Measurements from ENCODE around the gene VAPA. TPM values are rescaled to one million over a fixed set of nuclear protein-coding genes. Genes with fewer than 3 reads are reported as not detected.

VAPA gene
- total and polyA plus RNA-seq, 9 of the 15 experiments (the other 6 are each of a cell fraction or from before 2014, with no cell fraction given): 219 to 902 (median 526) TPM

- Histone ChIP-seq H3K4me3 (peak overlapping the region; percentile 6; the same call in 1 of the 2 replicates), H3K4me1 (replicated peaks in 1 of 2; ENCODE audit: control insufficient read depth in 2 of 2, insufficient read depth in 2 of 2, low read length in 2 of 2) (peaks cover 24 to 64% of the 10 kb centered on the region in 2 experiments), H3K27ac (ENCODE audit: extremely low read depth, low read depth, low read length) (peak overlapping the region; percentile 97), H3K27me3 (ENCODE audit: control insufficient read depth in 2 of 2, insufficient read depth in 2 of 2, low read length in 2 of 2) (no peaks in the 10 kb centered on the region), H2AFZ (ENCODE audit: low read depth, low read length) (peak overlapping the region; percentile 47), H3K9me1 (ENCODE audit: control insufficient read depth, insufficient read depth, low read length) (no peaks in the 10 kb centered on the region), H3K4me2 (ENCODE audit: insufficient read depth, low read length) (peak overlapping the region; percentile 73), H3K9ac (ENCODE audit: insufficient read depth in 1 of 2, low read depth in 2 of 2, low read length in 2 of 2) (peak overlapping the region; percentile 3 to 87; a peak in 3 of 4 replicates), H4K20me1 (replicated peaks; ENCODE audit: control insufficient read depth, insufficient read depth, low read length) (no peaks in the 10 kb centered on the region), H3K36me3 (ENCODE audit: control insufficient read depth, insufficient read depth, low read length) (no peaks in the 10 kb centered on the region), H3K9me3 (replicated peaks; ENCODE audit: control insufficient read depth, insufficient read depth, low read depth, low read length) (no peaks in the 10 kb centered on the region), H3K79me2 (ENCODE audit: control insufficient read depth, insufficient read depth, low read length) (peaks cover 11% of the 10 kb centered on the region; the same call in 2 of the 3 replicates)
- in situ Hi-C loops (cut with MboI): no loop called here
- ATAC-seq: no peak
- ChIA-PET CTCF (ENCODE audit: low intra/inter-chr PET ratio) (no interaction called here), POLR2A (interaction anchor here (0.7 to 2.5 kb wide), 27 partner anchors 10 to 606 kb away, joined by 3 to 32 read pairs (median 4); partner anchors contain the start of genes RAB31, TXNDC2 and VAPA)
- no TSS peak for BruUV-seq (replicated peaks)
- FAIRE-seq: no peak
- WGBS (ENCODE audit: insufficient coverage, low coverage, missing lambda C conversion rate): 5% methylated on average over 2 of the region's 2 CpGs
- DNase-seq (ENCODE audit: extremely low read depth in 1 of 4, low spot score in 3 of 4): no peak
- intact Hi-C loops (cut with micrococcal nuclease): loop anchor here (2.0 to 10.0 kb wide), 2 partner anchors 52 to 192 kb away; no protein-coding TSS in a partner anchor
- TF ChIP-seq CGGBP1 (CRISPR knock-in tag; IDR thresholded peaks at IDR 0.05) (no peak), ELF1 (tag; IDR thresholded peaks at IDR 0.05) (no peak), BRD9 (IDR thresholded peaks at IDR 0.05; ENCODE audit: low read depth, partially characterized antibody) (no peak), ZC3H8 (IDR thresholded peaks at IDR 0.05) (0 out of 2 replicates have a peak, but pooled peaks have one; percentile 11), MLLT1 (IDR thresholded peaks at IDR 0.05) (no peak), E2F1 (CRISPR knock-in tag; IDR thresholded peaks at IDR 0.05) (peak; percentile 3; the same call in 1 of the 2 replicates), ZNF740 (CRISPR knock-in tag; IDR thresholded peaks at IDR 0.05) (no peak), ZNF740 (tag; IDR thresholded peaks at IDR 0.05) (no peak), KHSRP (IDR thresholded peaks at IDR 0.05) (no peak), BRD4 (IDR thresholded peaks at IDR 0.05) (peak; percentile 99), ZNF23 (CRISPR knock-in tag; IDR thresholded peaks at IDR 0.05) (no peak), RCOR1 (IDR thresholded peaks at IDR 0.05; ENCODE audit: borderline replicate concordance in 1 of 2, low read depth in 2 of 2, low read length in 2 of 2) (no peak), ZFX (CRISPR knock-in tag; IDR thresholded peaks at IDR 0.05) (no peak), HBP1 (CRISPR knock-in tag; IDR thresholded peaks at IDR 0.05) (peak; percentile 77; the same call in 1 of the 2 replicates), HDAC2 (IDR thresholded peaks at IDR 0.05) (no peak), CC2D1A (IDR thresholded peaks at IDR 0.05) (no peak), FOS (IDR thresholded peaks at IDR 0.05; ENCODE audit: extremely low read depth, insufficient read length) (no peak), STAT5A (IDR thresholded peaks at IDR 0.05; ENCODE audit: borderline replicate concordance, low read length) (no peak)
Measured at GRCh38 chr18:9876212-9876866, 37.5 kb upstream of the VAPA start.
